Measurements from ENCODE around the gene GULP1.

- TF ChIP-seq NR3C1 (CRISPR knock-in tag; conservative IDR thresholded peaks at IDR 0.05; ENCODE audit: low read depth) (no peak), CTCF (IDR thresholded peaks at IDR 0.05) (no peak), KAT7 (CRISPR knock-in tag; IDR thresholded peaks at IDR 0.05; ENCODE audit: borderline replicate concordance) (no peak), ELF4 (CRISPR knock-in tag; IDR thresholded peaks at IDR 0.05; ENCODE audit: low read depth) (no peak), JUN (CRISPR knock-in tag; IDR thresholded peaks at IDR 0.05) (no peak), USF2 (CRISPR knock-in tag; IDR thresholded peaks at IDR 0.05) (no peak), SMAD4 (CRISPR knock-in tag; IDR thresholded peaks at IDR 0.05) (no peak), CBFB (CRISPR knock-in tag; IDR thresholded peaks at IDR 0.05; ENCODE audit: low read depth) (no peak), MAX (CRISPR knock-in tag; IDR thresholded peaks at IDR 0.05) (no peak)
Observed at GRCh38 chr2:188379748-188380147, 88.1 kb downstream of the GULP1 start.

Data from WTC11 (cell line).